NCI-H69 (cell line): ENCODE measurements around the gene ABTB1.

Source experiments
- DNase-seq: peaks from one replicate; lab custom pipeline; 2025; lab: John Stamatoyannopoulos, UW

The ABTB1 gene

DNA sequence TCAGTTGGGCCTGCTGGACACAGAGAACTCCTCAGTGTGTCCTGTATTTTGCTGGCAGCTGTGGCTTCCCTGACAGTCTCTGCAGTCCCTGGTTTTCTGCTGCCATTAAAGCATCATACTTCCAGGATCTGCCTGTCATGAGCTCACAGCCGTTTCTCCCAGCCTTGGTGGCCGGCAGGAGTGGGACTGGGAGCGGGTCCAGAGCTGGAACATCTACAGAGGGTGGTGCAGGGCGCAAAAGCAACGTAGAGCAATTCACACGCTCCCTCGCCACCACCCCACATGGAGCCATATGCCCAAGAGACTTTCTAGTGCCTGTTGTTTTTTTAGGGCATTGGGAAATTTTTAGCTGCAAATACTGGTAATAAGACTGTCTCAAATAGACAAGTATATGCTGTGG lies 33.6 kb downstream of the ABTB1 start:
- DNase-seq, result no peak

DNA sequence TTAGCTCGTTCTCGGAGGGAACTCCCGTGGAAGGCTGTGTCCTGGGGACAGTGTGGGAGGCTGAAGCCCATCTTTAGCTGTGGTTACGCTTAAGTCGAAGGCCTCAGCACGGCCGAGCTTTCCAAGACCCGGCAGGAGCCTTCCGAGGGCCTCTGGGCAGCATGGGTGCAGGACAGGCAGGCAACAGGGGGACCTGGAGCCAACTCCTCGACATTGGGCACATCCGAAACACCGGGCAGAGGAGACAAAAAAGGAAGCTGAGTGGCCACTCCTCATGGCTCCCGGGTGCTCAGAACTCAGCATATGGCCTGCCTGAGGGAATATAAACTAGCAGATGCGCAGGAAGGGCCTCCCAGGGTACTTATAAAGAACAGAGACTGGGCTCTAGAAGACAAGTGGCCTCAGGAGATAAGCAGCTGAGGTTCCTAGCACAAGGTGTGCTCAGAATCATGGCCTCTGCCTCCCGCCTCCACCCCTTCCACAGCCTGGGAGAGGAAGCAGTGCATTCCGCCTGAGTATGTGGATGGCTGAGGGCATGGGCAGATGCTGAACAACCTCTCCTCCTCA lies 34.1 kb downstream of the ABTB1 start:
- peak; percentile 62 for DNase-seq

DNA sequence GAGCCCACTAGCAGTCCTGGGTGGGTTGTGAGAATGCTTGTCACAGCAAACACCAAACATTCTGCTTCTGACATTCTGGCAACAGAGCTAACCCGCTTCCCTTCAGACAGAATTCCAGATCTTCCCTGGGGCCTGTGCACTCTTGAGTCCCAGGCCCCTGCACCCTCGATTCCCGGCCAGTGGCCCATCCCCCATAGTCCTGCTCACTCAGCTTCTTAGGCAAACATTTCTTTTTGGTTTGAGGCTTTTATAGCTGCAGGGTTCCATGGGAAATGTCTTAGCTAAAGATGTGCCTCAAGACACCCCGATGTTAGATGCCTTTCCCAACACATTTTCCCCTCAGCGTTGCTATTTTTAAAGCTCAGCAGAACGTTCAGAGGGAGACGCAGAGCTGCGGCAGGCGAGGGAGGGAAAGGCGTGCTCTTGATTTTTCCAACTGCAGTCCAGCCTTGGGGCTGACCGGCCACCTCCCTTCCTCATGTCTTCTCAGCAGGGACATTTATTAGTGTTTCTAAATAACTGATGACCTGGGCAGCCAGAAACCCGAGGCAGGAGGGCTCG lies 35.2 kb downstream of the ABTB1 start:
- no peak for DNase-seq

DNA sequence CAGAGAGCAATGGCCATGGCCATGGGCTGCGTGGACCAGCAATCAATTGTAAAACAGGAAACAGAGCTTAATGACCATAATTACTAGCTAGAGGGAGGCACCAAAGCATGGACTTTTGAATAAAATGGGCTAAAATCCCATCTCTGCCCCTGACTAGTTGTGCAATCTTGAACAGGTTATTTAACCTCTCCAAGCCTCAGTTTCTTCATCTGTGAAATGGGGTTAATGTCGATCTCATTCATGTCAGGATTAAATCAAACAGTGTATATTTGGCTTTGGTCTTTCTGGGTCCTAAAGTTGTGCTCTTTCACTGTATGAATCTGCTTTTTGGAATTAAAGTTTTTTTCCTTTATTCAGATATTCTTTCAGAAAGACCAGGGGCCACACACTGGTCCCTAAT lies 36.1 kb downstream of the ABTB1 start:
- DNase-seq, result no peak

DNA sequence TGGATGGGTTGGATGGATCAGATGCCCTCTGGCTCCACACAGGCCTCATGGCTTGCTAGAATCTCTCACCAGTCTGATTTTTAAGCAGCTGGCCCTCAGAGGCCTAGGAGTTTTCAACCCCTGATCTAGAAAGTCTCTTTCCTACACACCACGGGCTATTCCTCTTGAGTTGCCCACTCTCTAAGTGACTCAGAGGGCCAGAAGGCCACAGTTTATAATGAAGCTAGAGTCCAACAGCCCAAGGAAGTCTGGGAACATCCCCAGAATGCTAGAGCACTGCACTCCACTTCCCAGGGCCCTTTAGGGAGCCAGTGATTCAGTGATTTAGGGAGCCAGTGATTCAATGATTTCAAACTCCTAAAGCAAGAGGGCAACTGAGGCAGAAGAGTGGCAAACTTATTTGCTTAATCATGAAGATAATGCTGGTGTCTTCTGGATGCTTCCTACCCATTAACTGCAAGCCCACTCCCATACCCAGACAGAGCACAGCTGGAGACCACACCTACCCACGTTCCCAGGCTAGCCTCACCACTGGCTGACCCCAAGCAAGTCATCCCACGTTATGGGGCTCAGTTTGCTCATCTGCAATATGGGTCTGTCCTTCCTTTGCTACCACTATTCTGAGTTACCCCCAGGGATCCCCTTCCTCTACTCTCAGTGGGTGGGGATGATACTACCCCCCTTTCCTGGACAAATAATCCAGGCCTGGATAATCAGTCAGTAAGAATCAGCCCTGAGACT lies 36.7 kb downstream of the ABTB1 start:
- DNase-seq, result no peak

DNA sequence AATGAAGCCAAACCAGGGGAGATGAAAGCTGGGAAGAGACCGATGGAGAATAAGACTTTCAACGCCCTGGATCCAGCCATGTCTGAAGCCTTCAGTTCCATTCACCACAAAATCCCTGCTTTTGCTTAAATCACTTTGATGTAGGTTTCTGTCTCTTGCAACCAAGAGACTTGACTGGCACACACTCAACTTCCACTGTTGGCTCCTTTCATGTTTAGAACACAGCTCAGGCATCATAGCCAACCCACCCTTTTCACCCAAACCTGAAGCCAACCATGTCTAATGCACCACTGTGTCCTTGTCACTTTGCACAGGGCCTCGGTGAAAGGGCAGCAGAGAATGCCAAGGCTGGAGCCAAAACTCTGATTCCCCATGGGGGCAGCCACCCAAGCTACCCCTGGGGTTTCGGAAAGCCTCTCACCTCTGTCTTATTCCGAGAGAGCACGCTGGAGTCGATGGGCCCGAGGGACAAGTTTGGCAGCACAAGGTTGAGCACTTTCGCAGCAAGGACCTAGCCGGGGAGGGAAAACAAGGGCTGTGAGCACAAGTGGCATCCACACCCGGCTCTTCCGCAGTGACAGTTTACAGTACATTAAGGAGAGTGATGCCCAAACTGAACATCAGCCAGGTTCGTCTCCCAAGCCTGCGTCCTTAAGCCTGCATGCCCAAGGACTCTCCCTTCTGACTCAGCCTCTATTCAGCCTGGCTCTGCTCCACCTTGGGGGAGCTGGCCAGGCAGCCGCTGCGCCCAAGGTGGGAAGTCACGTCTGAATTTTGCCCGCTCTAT lies 37.6 kb downstream of the ABTB1 start:
- no peak for DNase-seq

DNA sequence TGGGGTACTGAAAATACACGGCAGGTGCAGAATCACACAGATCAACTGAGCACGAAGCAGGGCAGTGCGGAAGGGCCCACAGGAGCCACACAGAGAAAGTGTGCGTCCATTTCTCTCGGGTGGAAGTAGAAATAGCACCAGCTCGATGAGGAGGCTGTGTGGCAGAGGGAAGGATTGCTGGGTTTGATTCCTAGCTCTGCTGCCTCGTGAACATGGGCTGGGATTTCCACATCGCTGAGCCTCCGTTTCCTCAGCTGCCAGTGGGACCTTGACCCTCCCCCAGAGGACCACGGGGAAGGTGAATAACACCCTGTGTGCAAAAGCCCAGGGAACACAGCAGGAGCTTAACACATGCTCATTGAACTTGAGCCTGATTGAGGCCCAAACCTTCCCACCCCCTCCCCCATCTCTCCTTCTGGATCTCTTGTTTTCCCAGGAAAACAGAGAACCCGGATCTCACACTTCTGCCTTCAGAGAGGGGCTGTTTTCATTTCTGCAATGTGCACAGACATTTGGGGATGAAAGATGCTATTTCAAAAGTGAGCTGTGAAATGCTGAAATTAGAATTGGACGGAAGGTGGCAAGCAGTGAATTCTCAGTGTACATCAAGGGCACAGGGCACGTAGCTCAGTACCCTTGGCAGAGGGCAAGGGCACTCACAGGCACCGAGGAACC lies 38.4 kb downstream of the ABTB1 start:
- DNase-seq, result peak; percentile 12

DNA sequence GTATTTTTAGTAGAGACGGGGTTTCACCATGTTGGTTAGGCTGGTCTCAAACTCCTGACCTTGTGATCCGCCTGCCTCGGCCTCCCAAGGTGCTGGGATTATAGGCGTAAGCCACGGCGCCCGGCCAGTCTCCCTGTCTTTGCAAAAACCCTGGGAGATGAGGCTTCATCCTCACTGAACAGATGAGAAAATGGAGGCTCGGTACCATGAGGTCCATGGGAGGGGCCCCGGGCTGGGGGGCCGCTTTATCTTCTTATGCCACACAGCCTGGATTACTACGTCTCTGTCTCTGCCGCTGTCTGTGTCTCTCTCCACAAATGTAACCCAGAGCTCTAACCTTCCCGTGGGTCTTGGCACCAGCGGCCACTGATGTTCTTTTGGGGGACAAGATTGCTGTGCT lies 39.1 kb downstream of the ABTB1 start:
- DNase-seq, result no peak

DNA sequence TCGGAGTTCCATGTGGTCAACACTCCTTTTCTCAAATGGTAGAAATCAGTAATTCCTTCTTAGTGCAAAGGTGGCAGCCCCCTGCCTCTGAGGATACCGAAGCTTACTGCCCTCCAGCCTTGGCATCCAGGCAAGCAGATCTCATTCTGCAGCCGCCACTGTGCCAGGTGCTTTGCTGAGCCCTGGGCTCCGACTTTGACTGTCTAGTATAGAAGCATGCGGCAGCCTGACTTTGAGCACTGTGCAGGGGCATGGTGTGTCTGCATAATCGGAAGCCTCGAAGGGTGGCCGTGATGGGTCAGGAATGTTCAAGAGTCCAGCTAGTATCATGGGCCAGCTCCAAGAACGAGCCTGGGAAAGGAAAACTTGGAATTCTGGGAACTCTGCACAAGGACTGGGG lies 39.7 kb downstream of the ABTB1 start:
- no peak for DNase-seq

DNA sequence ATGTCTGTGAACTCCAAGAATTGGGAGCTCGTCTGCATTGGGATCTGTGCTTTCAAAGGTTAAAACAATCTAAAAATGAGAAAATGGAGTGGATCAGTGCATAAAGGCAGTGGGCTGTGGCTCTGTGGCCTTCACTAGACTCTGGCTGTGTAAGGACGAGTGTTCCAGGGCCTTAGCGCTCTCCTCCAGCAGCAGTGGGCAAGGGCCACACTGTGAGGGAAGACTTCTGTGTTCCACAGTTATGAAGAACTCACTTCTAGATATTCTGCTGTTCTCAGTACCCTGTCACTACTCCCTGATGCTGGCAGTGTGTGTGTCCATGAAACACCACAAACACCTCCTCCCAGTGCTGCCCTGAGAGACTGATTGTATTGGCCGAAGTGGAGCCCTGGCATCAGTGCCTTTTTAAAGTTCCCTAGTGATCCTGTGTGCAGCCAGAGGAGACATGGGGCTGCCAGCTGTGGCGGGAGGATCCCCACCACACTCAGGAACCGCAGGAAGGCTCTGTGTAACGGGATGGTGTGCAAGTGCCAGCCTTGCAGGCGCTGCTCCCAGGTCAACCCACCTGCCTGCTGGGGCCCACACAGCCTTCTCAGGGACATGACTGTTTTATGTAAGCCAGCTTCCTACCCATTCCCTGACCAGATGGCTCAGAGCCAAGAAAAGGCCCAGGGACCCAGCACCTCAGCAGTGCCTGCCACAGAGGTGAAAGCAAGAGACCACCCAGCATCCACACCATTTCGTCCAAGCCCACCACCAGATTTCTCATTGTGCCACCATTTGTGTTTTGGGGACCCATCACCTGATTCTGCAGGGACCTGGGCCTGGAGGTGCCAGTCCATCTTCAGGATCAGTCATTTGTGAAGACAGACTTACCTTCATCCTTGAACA lies 40.4 kb downstream of the ABTB1 start:
- peak; percentile 44 for DNase-seq

DNA sequence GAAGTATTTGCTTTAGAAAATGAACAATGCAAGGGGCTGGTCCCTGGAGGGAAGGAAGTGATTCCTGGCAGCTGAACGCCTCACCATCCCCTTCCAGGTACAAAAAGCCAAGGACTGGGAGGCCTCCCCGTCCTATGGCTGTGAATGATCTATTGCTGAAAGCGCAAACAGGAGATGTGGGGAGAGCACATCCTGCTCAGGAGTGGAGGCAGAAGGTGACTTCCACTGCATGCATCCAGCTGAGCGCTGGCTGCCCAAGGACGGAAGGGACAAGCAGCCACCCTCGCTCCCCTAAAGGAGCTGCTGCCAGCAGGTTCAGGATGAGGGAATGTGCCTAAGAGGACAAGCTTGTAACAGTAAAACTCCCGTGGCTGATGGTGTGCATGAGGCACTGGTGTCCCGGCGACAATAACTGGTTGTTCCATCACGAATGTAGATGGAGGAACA lies 41.4 kb downstream of the ABTB1 start:
- peak; percentile 86 for DNase-seq

DNA sequence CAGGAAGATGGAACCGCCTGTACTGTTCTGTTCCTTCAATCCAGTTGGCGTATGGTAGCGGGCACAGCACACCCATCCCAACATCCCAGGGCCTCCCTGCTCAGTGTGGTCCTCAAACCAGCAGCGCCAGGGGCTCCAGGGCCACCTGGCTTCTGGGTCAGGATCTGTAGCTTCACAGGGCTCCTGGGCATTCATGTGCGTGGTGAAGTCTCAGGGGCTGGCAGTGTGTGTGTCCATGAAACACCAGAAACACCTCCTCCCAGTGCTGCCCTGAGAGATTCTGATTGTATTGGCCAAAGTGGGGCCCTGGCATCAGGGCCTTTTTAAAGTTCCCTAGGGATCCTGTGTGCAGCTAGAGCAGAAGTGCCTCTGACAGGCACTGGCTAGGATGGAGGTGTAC lies 42.1 kb downstream of the ABTB1 start:
- DNase-seq, result peak; percentile 16

DNA sequence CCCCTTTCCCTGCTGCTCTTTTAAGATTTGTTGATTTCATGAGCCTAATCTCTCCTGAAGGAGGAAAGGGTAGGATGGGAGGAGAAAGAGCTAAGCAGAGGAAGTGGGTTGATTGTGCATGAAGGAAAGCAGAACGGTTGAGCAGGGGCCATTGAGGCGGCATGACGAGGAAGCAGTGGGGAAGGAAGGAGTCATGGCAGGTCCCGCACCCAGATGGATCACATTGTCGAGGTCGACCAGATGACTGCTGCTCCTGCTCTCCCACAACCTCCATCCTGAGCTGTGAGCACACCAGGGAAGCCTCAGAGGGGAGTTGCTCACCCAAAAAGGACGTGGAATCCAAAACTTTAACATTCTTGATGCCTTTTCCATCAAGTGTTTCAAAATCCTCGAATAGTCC lies 42.8 kb downstream of the ABTB1 start:
- DNase-seq, result no peak

DNA sequence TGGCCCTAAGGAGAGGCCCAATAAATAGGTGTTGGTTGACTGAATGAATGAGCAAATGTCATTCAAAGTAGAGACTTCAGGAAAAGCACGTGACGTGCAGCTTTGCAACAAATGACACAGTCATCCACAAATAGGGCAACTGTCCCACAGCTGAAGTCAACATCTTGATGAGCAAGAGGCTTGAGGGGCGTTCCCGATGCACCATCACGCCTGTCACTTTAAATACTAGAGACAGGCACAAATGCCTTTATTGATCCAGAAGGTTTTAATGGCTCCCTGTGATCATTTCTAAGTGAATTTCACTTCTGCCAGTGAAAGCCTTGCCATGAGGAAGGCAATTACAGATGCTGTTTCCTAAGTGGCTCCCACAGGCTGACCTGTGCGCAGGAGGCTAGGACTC lies 43.6 kb downstream of the ABTB1 start:
- no peak for DNase-seq

DNA sequence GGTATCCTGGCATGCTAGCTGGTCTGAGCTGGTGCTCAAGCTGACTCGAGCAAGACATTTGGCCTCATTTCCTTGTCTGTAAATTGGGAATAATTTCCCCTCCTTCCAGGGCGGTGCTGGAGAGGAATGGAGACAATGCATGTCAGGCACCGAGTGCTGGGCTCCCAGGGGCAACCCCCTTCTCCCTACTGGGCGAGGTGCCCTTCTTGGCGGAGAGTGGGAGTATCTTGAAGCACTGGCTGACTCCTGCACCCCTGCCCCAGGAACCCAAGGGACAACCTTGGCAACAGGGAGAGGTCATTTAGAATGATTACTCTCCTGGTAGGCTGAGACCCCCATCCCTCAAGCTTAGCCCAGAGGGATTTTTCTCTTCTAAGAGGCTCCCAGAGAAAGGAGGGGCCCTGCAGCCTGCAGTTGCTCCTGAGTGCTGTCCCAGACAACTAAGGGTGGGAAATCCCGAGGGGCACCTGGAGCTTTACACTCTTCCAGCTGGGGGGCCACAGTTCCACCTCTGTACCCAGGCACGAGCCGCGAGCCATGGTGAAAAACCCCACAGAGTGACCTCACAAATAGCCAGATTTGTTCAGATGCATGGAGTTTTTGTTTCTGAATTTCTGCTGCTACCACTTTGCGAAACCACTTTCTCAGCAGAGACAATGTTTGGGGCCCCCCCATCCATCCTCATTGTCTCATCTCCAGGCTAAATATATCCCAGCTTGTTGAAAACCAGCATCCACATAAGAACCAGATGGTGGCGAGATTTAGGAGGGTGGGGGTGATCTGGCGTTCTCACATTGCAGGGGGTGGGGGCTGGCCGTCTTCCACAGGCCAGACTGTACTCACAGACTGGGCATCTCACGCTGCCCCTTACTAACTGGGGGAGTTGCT lies 44.8 kb downstream of the ABTB1 start:
- peak; percentile 22 for DNase-seq

DNA sequence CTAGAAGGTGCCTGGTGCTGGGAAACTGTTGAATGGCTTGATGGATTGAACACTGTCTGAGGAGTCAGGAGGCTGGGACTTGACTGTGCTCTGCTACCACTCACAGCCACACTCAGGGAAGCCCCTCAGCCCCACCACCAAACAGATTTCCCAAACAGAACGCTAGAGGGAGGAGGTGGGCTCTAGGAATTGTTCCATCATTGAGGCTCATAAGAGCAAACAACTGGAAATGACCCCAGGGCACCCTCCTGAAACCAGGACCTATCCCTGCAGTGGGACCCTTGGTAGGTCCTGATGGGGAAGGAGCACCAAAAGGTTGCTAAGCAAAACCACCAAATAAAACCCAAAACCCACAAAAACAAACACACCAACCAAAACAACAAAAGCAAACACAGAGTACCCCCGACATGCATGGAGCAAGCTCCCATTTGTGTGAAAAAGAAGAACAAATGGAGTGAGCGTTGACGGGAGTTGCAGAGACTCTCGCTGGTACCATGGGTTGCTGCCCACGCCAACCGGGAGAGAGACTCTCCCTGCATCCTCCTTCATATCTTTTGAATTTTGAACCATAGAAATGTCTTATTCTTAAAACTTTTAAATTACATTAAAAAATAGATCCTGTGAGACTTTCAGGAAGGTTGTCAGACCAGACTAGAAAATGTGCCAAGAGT lies 45.6 kb downstream of the ABTB1 start:
- no peak for DNase-seq

DNA sequence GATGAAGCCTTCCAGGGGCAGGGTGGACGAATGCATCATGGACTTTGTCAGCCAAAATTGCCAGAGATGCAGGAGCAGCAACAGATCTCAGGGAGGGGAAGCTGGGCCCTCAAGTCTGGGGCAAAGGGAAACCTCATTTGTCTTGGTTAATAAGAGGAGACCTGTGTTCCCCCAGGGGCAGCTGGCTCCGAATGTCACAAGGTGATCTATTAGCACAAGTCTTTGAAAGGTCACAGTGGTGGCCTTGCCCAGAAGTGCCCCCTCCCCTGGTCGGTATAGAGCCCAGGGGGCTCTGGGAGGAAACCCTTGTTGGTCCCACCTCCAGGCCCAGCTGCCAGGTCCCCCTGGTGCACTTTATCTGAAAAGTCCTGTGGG lies 46.2 kb downstream of the ABTB1 start:
- DNase-seq, result no peak

DNA sequence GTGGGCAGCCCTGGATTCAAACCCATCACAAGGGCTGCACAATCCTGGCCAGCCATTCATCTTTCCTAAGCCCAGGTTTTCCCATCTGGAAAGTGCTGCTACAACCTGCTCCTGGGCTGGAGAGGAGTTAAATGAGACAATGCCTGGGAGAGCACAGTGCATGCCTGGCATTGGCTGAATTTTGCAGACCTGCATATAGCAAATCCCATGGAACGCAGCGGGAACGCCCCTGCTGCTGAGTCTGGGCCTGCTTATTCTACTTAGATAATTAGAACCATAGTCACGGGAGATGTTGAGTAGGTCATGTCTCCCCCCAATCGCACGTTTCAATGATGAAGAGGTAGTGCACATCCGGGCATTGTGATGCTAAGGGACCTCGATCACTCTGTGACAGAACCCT lies 46.6 kb downstream of the ABTB1 start:
- no peak for DNase-seq

DNA sequence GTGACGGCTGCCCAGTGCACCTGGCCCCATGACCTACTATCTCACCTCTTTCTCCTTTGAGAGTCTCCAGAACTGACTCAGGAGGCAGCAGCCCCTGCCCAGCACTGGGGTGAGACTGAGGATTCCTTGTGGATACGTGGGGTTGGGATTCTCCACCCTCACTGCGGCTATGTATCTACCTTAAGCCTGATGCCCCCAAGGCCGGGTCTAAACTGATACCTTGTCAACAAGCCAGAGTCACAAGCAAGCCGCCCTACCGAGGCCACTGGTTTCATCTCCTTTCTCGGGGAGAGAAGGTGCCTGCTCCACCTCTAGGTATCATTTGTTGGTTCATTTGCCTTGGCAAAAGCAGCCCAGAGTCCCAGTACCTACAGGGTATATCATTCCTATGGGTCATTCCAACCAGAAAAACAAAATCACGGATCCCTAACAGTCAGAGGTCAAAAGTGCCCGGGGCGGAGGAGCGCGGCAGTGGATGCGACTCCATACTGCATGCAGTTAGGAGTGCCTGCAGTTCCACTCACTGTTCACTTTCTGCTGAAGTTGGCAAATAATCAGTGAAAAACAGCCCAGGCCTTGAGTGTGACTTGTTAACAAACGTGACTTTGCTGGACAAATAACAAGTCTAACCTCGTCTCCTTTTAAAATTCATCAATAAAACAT lies 47.5 kb downstream of the ABTB1 start:
- DNase-seq, result no peak
